B cell (primary cell): ENCODE results near the gene ID3.

Experiments used
- EZH2 ChIP-seq: IDR thresholded peaks from 2 replicates; pipeline ENCODE4 v1.6.1; 2012; ENCODE audit warnings: borderline replicate concordance, low read depth, mild to moderate bottlenecking, moderate library complexity, low read length; ENCODE audit not compliant: insufficient read depth, poor library complexity, severe bottlenecking
- TF ChIP-seq, protein P1 (sequence below): fragments of 200-600 bp; IDR thresholded peaks from one replicate; pipeline ENCODE4 v1.8.0; 2022; ENCODE audit warnings: antibody characterized with exemption, mild to moderate bottlenecking

GRCh38 chr1:23531562-23532094, 27.7 kb downstream of the ID3 start:
- TF ChIP-seq, protein P1, sequence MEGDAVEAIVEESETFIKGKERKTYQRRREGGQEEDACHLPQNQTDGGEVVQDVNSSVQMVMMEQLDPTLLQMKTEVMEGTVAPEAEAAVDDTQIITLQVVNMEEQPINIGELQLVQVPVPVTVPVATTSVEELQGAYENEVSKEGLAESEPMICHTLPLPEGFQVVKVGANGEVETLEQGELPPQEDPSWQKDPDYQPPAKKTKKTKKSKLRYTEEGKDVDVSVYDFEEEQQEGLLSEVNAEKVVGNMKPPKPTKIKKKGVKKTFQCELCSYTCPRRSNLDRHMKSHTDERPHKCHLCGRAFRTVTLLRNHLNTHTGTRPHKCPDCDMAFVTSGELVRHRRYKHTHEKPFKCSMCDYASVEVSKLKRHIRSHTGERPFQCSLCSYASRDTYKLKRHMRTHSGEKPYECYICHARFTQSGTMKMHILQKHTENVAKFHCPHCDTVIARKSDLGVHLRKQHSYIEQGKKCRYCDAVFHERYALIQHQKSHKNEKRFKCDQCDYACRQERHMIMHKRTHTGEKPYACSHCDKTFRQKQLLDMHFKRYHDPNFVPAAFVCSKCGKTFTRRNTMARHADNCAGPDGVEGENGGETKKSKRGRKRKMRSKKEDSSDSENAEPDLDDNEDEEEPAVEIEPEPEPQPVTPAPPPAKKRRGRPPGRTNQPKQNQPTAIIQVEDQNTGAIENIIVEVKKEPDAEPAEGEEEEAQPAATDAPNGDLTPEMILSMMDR = no peak
- no peak for TF ChIP-seq EZH2
